DND-41 (cell line): Measurements from ENCODE around the gene HSD11B1L.

Source experiments
- EZH2 ChIP-seq: IDR thresholded peaks from 3 replicates; pipeline ENCODE4 v1.6.1; 2012; ENCODE audit warnings: borderline replicate concordance, low read depth, mild to moderate bottlenecking, moderate library complexity, low read length, inconsistent platforms; ENCODE audit not compliant: severe bottlenecking
- TF ChIP-seq, protein P1 (sequence below): IDR thresholded peaks from 2 replicates; pipeline ENCODE4 v1.5.1; 2012; ENCODE audit warnings: borderline replicate concordance, low read length, moderate library complexity, mild to moderate bottlenecking; ENCODE audit not compliant: poor library complexity, severe bottlenecking; ENCODE audit errors: extremely low read depth

DNA sequence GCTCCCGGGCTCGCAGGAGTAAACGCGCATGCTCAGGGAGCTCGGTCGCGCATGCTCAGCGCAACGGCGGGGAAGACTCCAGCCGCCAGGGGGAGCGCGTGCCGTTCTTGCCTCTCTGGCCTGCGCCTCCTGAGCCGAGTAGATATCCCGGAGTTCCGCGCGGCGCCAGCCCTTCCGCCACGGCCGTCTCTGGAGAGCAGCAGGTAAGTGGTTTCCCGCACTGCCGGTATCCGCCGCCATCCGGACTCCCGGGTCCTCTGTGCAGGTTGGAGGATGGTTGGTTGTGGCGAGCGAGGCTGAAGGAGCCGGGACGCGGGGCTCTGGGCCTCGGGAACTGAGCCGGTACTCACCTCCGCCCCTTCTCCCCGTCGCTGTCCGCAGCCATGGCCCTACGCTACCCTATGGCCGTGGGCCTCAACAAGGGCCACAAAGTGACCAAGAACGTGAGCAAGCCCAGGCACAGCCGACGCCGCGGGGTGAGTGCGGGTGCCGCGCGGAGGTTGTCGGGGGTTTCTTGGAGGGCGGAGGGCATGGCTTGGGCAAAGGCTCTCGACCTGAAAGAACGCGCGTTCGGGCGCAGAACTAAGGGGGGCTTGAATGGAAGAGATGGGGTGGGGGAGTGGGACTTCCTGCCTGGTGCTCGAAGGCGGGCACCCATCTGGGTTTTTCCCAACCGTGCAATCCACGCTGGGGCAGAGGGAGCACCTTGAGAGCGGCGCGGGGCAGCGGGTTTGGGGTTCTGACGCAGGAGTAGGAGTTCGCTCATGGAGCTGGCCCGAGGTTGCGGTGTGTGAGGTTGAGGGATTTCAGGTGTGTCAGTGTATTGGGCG, 9.5 kb downstream of the HSD11B1L start, which contains the start of gene RPL36:
- TF ChIP-seq, protein P1, sequence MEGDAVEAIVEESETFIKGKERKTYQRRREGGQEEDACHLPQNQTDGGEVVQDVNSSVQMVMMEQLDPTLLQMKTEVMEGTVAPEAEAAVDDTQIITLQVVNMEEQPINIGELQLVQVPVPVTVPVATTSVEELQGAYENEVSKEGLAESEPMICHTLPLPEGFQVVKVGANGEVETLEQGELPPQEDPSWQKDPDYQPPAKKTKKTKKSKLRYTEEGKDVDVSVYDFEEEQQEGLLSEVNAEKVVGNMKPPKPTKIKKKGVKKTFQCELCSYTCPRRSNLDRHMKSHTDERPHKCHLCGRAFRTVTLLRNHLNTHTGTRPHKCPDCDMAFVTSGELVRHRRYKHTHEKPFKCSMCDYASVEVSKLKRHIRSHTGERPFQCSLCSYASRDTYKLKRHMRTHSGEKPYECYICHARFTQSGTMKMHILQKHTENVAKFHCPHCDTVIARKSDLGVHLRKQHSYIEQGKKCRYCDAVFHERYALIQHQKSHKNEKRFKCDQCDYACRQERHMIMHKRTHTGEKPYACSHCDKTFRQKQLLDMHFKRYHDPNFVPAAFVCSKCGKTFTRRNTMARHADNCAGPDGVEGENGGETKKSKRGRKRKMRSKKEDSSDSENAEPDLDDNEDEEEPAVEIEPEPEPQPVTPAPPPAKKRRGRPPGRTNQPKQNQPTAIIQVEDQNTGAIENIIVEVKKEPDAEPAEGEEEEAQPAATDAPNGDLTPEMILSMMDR: peak; percentile 95
- no peak for TF ChIP-seq EZH2
